Endodermal cell (in vitro differentiated cells): ENCODE results near the gene MDH2. TPM values are rescaled to one million over a fixed set of nuclear protein-coding genes. Genes with fewer than 3 reads are reported as not detected.
"Not testable (repeated sequence)": the region's sequence is repeated elsewhere in the genome, so short reads cannot be mapped to it uniquely, and the experiment has no call there.

Experiments used
- DNase-seq: peaks from one replicate; pipeline ENCODE4 v3.0.0-alpha.2; 2017
- H3K27ac ChIP-seq: 2 replicates; pipeline ENCODE4 v1.5.1; 2013; ENCODE audit warnings: mild to moderate bottlenecking, low read depth, low read length, moderate library complexity
- H3K27me3 ChIP-seq: 2 replicates; pipeline ENCODE4 v1.6.1; 2013; ENCODE audit warnings: mild to moderate bottlenecking, low read length, moderate library complexity; ENCODE audit not compliant: insufficient read depth, control insufficient read depth, poor library complexity, severe bottlenecking
- H3K36me3 ChIP-seq: 2 replicates; pipeline ENCODE4 v1.7.0; 2013; ENCODE audit warnings: mild to moderate bottlenecking, low read length, moderate library complexity; ENCODE audit not compliant: control insufficient read depth, insufficient read depth
- H3K4me1 ChIP-seq: one replicate; pipeline ENCODE4 v1.7.0; 2013; ENCODE audit warnings: low read length; ENCODE audit not compliant: control insufficient read depth, insufficient read depth
- H3K4me3 ChIP-seq: 2 replicates; pipeline ENCODE4 v1.5.1; 2013; ENCODE audit warnings: mild to moderate bottlenecking, low read length, moderate library complexity
- H3K9ac ChIP-seq: 2 replicates; pipeline ENCODE4 v1.6.1; 2013; ENCODE audit warnings: mild to moderate bottlenecking, low read length, moderate library complexity; ENCODE audit not compliant: poor library complexity, severe bottlenecking; ENCODE audit errors: extremely low read depth
- H3K9me3 ChIP-seq: 2 replicates; pipeline ENCODE4 v1.6.1; 2013; ENCODE audit warnings: mild to moderate bottlenecking, low read length, moderate library complexity; ENCODE audit not compliant: control insufficient read depth
- H3K27ac Mint-ChIP-seq: 2 replicates; pipeline ENCODE4 v1.8.0; 2020; ENCODE audit warnings: mixed read lengths
- H3K27me3 Mint-ChIP-seq: 2 replicates; pipeline ENCODE4 v1.8.0; 2021; ENCODE audit warnings: mild to moderate bottlenecking, mixed read lengths; ENCODE audit not compliant: insufficient read depth
- H3K36me3 Mint-ChIP-seq: 2 replicates; pipeline ENCODE4 v1.8.0; 2020; ENCODE audit warnings: low read depth, mixed read lengths
- H3K4me1 Mint-ChIP-seq: 2 replicates; pipeline ENCODE4 v1.8.0; 2020; ENCODE audit warnings: mixed read lengths
- H3K4me3 Mint-ChIP-seq: 2 replicates; pipeline ENCODE4 v1.8.0; 2020; ENCODE audit warnings: mild to moderate bottlenecking, moderate library complexity, mixed read lengths
- H3K9me3 Mint-ChIP-seq: 2 replicates; pipeline ENCODE4 v1.8.0; 2020; ENCODE audit warnings: mild to moderate bottlenecking, mixed read lengths
- WGBS, 2 experiments: methylation state at CpG; one replicate each; pipeline versions ENCODE4 v1.1.5 to v1.1.7; 2013; ENCODE audit warnings: missing lambda C conversion rate in 2 of 2, mixed read lengths in 1 of 2; ENCODE audit not compliant: insufficient coverage in 1 of 2, insufficient read length in 1 of 2; 5-methylcytosine and 5-hydroxymethylcytosine counted together
- total RNA-seq, 2 donors: library from RNA; stranded (reverse); fragmentation: NEBNext Ultra II Directional in 1 of 2; extraction: Animal tissue kit (Norgen Biotek cat#: 25700) in 1 of 2; gene quantifications; 2 replicates in 1 of 2; 3 replicates in 1 of 2; pipeline ENCODE4 v1.2.1, GENCODE V29; 2021
- TF ChIP-seq, protein P1 (sequence below): fragments of 200-600 bp; sonication (generic); conservative IDR thresholded peaks from 2 replicates; pipeline ENCODE4 v1.5.0; 2021; ENCODE audit warnings: antibody characterized with exemption, mild to moderate bottlenecking

The MDH2 gene
- total RNA-seq, 2 donors from 2014 or later: 211 to 253 TPM

- Mint-ChIP-seq H3K4me3 (no peak overlapping the region), H3K27me3 (no peaks in the 10 kb centered on the region), H3K9me3 (no peaks in the 10 kb centered on the region), H3K36me3 (peaks cover 73% of the 10 kb centered on the region), H3K4me1 (no peaks in the 10 kb centered on the region), H3K27ac (no peak overlapping the region)
- H3K36me3 ChIP-seq: peaks cover 69% of the 10 kb centered on the region
- DNase-seq: no peak
- H3K4me3 ChIP-seq: no peak overlapping the region
- H3K9ac ChIP-seq: no peak overlapping the region
- no peaks in the 10 kb centered on the region for H3K27me3 ChIP-seq
- H3K27ac ChIP-seq: no peak overlapping the region
- no peaks in the 10 kb centered on the region for H3K4me1 ChIP-seq
- 85 to 98% methylated on average over 6 to 7 of the region's 7 CpGs for WGBS, 2 experiments
- no peaks in the 10 kb centered on the region for H3K9me3 ChIP-seq
- TF ChIP-seq, protein P1, sequence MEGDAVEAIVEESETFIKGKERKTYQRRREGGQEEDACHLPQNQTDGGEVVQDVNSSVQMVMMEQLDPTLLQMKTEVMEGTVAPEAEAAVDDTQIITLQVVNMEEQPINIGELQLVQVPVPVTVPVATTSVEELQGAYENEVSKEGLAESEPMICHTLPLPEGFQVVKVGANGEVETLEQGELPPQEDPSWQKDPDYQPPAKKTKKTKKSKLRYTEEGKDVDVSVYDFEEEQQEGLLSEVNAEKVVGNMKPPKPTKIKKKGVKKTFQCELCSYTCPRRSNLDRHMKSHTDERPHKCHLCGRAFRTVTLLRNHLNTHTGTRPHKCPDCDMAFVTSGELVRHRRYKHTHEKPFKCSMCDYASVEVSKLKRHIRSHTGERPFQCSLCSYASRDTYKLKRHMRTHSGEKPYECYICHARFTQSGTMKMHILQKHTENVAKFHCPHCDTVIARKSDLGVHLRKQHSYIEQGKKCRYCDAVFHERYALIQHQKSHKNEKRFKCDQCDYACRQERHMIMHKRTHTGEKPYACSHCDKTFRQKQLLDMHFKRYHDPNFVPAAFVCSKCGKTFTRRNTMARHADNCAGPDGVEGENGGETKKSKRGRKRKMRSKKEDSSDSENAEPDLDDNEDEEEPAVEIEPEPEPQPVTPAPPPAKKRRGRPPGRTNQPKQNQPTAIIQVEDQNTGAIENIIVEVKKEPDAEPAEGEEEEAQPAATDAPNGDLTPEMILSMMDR: no peak
Observed at GRCh38 chr7:76022026-76022780, 25.7 kb upstream of the MDH2 start.

- Histone ChIP-seq H3K27me3 (no peaks in the 10 kb centered on the region), H3K27ac (no peak overlapping the region), H3K4me3 (no peak overlapping the region), H3K9me3 (no peaks in the 10 kb centered on the region), H3K4me1 (no peaks in the 10 kb centered on the region), H3K9ac (no peak overlapping the region), H3K36me3 (peaks cover 67% of the 10 kb centered on the region)
- Mint-ChIP-seq H3K4me1 (no peaks in the 10 kb centered on the region), H3K9me3 (no peaks in the 10 kb centered on the region), H3K27ac (no peak overlapping the region), H3K4me3 (no peak overlapping the region), H3K27me3 (no peaks in the 10 kb centered on the region), H3K36me3 (peaks cover 71% of the 10 kb centered on the region)
- 78% methylated on average over 4 of the region's 4 CpGs; no CpG with 5 or more reads in 1 of the 2 experiments for WGBS, 2 experiments
- TF ChIP-seq, protein P1: no peak
- DNase-seq: no peak
Observed at GRCh38 chr7:76023002-76023401, 24.9 kb upstream of the MDH2 start.

- H3K27ac ChIP-seq, H3K27ac Mint-ChIP-seq, H3K9me3 ChIP-seq, DNase-seq, H3K4me1 Mint-ChIP-seq, H3K4me3 ChIP-seq, H3K4me1 ChIP-seq, H3K9me3 Mint-ChIP-seq, H3K27me3 Mint-ChIP-seq, H3K27me3 ChIP-seq, H3K9ac ChIP-seq, H3K4me3 Mint-ChIP-seq: not testable (repeated sequence)
- H3K36me3 Mint-ChIP-seq: peaks cover 52% of the 10 kb centered on the region
- peaks cover 36% of the 10 kb centered on the region for H3K36me3 ChIP-seq
- WGBS, 2 experiments: 93 to 96% methylated on average over 3 to 7 of the region's 7 CpGs
Observed at GRCh38 chr7:76029682-76030081, 18.2 kb upstream of the MDH2 start.
